Kidney (tissue), 14 donors: Measurements from ENCODE around the gene HOXB8. TPM values are rescaled to one million over a fixed set of nuclear protein-coding genes. Genes with fewer than 3 reads are reported as not detected.

Experiments
- DNase-seq, 5 donors: peaks; one replicate each; pipeline ENCODE4 v3.0.0-alpha.2; 2013 to 2020
- FAIRE-seq: peaks from 2 replicates; lab custom pipeline; 2012; peaks lifted over from hg19 to GRCh38; lab: Jason Lieb, UNC
- H3K27ac ChIP-seq, 2 donors: one replicate each; pipeline ENCODE4 v1.7.0; 2013; ENCODE audit warnings: low read depth in 2 of 2, low read length in 2 of 2, inconsistent platforms in 1 of 2
- H3K27me3 ChIP-seq: one replicate; pipeline ENCODE4 v1.7.1; 2013; ENCODE audit warnings: low read length, inconsistent platforms; ENCODE audit not compliant: control insufficient read depth, insufficient read depth
- H3K36me3 ChIP-seq, 3 donors: one replicate each; pipeline versions ENCODE4 v1.7.0 to v1.7.1; 2013; ENCODE audit warnings: low read length in 3 of 3, control low read depth in 1 of 3, inconsistent platforms in 1 of 3; ENCODE audit not compliant: insufficient read depth in 3 of 3, control insufficient read depth in 2 of 3
- H3K4me1 ChIP-seq, 3 donors: one replicate each; pipeline versions ENCODE4 v1.7.0 to v1.7.1; 2013; ENCODE audit warnings: low read length in 3 of 3, inconsistent platforms in 1 of 3, low read depth in 1 of 3; ENCODE audit not compliant: control insufficient read depth in 2 of 3, insufficient read depth in 2 of 3
- H3K4me3 ChIP-seq, 3 donors: one replicate each; pipeline versions ENCODE4 v1.7.0 to v1.8.1; 2013; ENCODE audit warnings: low read length in 3 of 3, control low read depth in 1 of 3, inconsistent platforms in 1 of 3
- H3K9ac ChIP-seq, 3 donors: one replicate each; pipeline versions ENCODE4 v1.7.0 to v1.7.1; 2013; ENCODE audit warnings: low read length in 3 of 3, control low read depth in 1 of 3, inconsistent platforms in 1 of 3
- H3K9me3 ChIP-seq, 3 donors: one replicate each; pipeline versions ENCODE4 v1.7.0 to v1.7.1; 2013; ENCODE audit warnings: low read length in 3 of 3, control low read depth in 1 of 3, inconsistent platforms in 1 of 3; ENCODE audit not compliant: control insufficient read depth in 2 of 3, insufficient read depth in 1 of 3
- CTCF ChIP-seq: IDR thresholded peaks from 3 replicates; pipeline ENCODE4 v1.5.1; 2012; ENCODE audit warnings: mild to moderate bottlenecking, moderate library complexity, borderline replicate concordance; ENCODE audit not compliant: insufficient read depth; ENCODE audit errors: extremely low read depth
- intact Hi-C: fragments of 100-400 bp; cut with DNase I; formaldehyde crosslinking; loops from one replicate; pipeline ENCODE4 v1.11.1; 2022
- polyA plus RNA-seq: library from polyadenylated mRNA; stranded (reverse); fragments of 350-450 nt; fragmentation: Illumina TruSeq; extraction: RNeasy Lipid Tissue Mini Kit (QIAGEN cat#74804); gene quantifications from one replicate; pipeline ENCODE4 v1.2.3, GENCODE V29; 2014; ENCODE audit warnings: low read depth, low replicate concordance; ENCODE audit not compliant: insufficient read depth
- total RNA-seq: library from RNA; stranded (reverse); fragmentation: NEBNext Ultra II Directional; extraction: Animal tissue kit (Norgen Biotek cat#: 25700); gene quantifications from one replicate; pipeline ENCODE4 v1.2.1, GENCODE V29; 2021
- donor health status: control.
- donor health status: control.
- donor health status: control.
- donor health status: control.
- donor health status: control.
- donor health status: DM: yes; HTN: yes; CAD: no.
- donor health status: Normal renal cell carcinoma (clear cell type).

The HOXB8 gene
- total and polyA plus RNA-seq, 2 donors from 2014 or later = 19.3 to 48.7 TPM

- DNase-seq = no peak
- FAIRE-seq = no peak
- H3K4me3 ChIP-seq = no peak overlapping the region
- H3K27ac ChIP-seq = no peak overlapping the region
- no peaks in the 10 kb centered on the region for H3K4me1 ChIP-seq
- no peak for TF ChIP-seq CTCF
- peaks cover 53% of the 10 kb centered on the region for H3K27me3 ChIP-seq
- H3K9me3 ChIP-seq = no peaks in the 10 kb centered on the region
- intact Hi-C loops = no loop called here
- H3K9ac ChIP-seq = no peak overlapping the region
- no peaks in the 10 kb centered on the region for H3K36me3 ChIP-seq
These were observed 18.2 kb upstream of the HOXB8 start for GRCh38 chr17:48633266-48633677.

- FAIRE-seq = no peak
- no peak for TF ChIP-seq CTCF
- Histone ChIP-seq H3K27ac (no peak overlapping the region), H3K9ac (no peak overlapping the region), H3K4me3 (no peak overlapping the region), H3K36me3 (no peaks in the 10 kb centered on the region), H3K27me3 (peaks cover 56% of the 10 kb centered on the region), H3K9me3 (no peaks in the 10 kb centered on the region), H3K4me1 (no peaks in the 10 kb centered on the region)
- intact Hi-C loops = no loop called here
- peak in 2 of 5 donors; percentile 12 to 33 for DNase-seq
These were observed 17.6 kb upstream of the HOXB8 start for GRCh38 chr17:48632579-48633265.

DNA sequence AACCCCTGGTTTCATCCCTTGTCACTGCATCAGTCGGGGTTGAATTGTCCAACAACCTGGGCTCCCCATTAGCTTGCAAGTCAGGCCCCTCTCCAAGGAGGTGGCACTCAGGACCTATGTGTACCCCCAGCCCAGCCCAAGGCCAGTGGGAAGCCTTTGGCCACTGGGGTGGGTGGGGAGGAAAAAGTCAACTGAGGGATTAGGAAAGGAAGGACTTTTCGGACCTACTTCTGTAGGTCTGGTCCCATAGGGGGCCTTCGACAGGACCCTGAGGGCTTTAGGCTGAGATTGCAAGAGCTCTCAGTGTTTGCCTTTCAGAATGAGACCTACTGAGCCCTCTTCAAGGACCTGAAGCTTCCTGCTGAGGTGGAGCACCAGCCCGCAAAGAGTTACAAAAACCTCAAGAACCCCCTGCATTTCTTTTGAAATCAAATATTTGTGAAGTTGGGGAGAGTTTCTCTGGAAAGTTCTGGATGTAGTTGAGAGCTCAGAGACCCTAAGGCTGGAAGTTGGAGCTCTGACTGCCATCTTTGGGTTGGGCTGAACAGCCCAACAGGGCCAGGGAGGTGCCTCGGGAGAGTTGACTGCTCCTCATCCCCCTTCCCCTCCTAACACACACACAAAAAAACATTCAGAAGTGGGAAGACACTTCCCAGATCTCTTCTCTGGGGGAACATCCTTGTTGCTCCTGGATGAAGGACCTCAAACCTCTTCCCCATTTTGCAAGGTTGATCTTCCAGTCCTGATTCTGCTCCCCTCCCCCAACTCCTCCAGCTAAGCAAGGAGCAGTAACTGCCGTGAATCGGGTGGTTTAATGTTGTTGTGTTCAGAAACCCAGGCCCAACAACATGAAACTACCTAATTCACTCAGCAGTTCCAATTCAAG lies 16.8 kb upstream of the HOXB8 start:
- FAIRE-seq = no peak

More for the DNA sequence above, 16.8 kb upstream of the HOXB8 start:
- H3K27me3 ChIP-seq = peaks cover 60% of the 10 kb centered on the region
- peaks cover 0 to under 1% (median 0%) of the 10 kb centered on the region in 3 donors for H3K4me1 ChIP-seq
- H3K9me3 ChIP-seq = no peaks in the 10 kb centered on the region
- intact Hi-C loops = no loop called here
- no peak overlapping the region for H3K27ac ChIP-seq
- DNase-seq = peak in 2 of 5 donors; percentile 3 to 29
- no peak overlapping the region for H3K9ac ChIP-seq
- TF ChIP-seq CTCF = no peak
- no peaks in the 10 kb centered on the region for H3K36me3 ChIP-seq
- H3K4me3 ChIP-seq = no peak overlapping the region
